Endothelial cell (in vitro differentiated cells): ENCODE measurements around the gene SORCS2. TPM values are rescaled to one million over a fixed set of nuclear protein-coding genes. Genes with fewer than 3 reads are reported as not detected.

Experiments
- DNase-seq: peaks from one replicate; pipeline ENCODE4 v3.0.0; 2021; ENCODE audit warnings: low spot score
- H3K27ac Mint-ChIP-seq: one replicate; pipeline ENCODE4 v1.8.0; 2021; ENCODE audit warnings: mixed read lengths, inconsistent platforms; ENCODE audit not compliant: unreplicated experiment
- H3K27me3 Mint-ChIP-seq: one replicate; pipeline ENCODE4 v1.8.0; 2021; ENCODE audit warnings: mild to moderate bottlenecking, moderate library complexity, mixed read lengths, inconsistent platforms; ENCODE audit not compliant: unreplicated experiment
- H3K36me3 Mint-ChIP-seq: one replicate; pipeline ENCODE4 v1.8.0; 2021; ENCODE audit warnings: mild to moderate bottlenecking, low read depth, mixed read lengths, inconsistent platforms; ENCODE audit not compliant: unreplicated experiment
- H3K4me1 Mint-ChIP-seq: one replicate; pipeline ENCODE4 v1.8.0; 2021; ENCODE audit warnings: mild to moderate bottlenecking, mixed read lengths, inconsistent platforms; ENCODE audit not compliant: unreplicated experiment
- H3K4me3 Mint-ChIP-seq: one replicate; pipeline ENCODE4 v1.8.0; 2021; ENCODE audit warnings: mild to moderate bottlenecking, mixed read lengths, inconsistent platforms; ENCODE audit not compliant: unreplicated experiment
- H3K9me3 Mint-ChIP-seq: one replicate; pipeline ENCODE4 v1.8.0; 2021; ENCODE audit warnings: mixed read lengths, inconsistent platforms; ENCODE audit not compliant: unreplicated experiment
- CTCF ChIP-seq: fragments of 200-600 bp; sonication (generic); IDR thresholded peaks from one replicate; pipeline ENCODE4 v1.5.0; 2021; ENCODE audit warnings: antibody characterized with exemption; ENCODE audit not compliant: unreplicated experiment
- total RNA-seq: library from RNA; stranded (reverse); fragmentation: NEBNext Ultra II Directional; extraction: Animal tissue kit (Norgen Biotek cat#: 25700); gene quantifications from one replicate; pipeline ENCODE4 v1.2.1, GENCODE V29; 2021; ENCODE audit not compliant: unreplicated experiment

The SORCS2 gene
- total RNA-seq, 1 donor from 2014 or later: 1.3 TPM

- H3K27ac Mint-ChIP-seq: no peak overlapping the region
- peaks cover 25% of the 10 kb centered on the region for H3K4me1 Mint-ChIP-seq
- no peak for DNase-seq
- H3K9me3 Mint-ChIP-seq: no peaks in the 10 kb centered on the region
- TF ChIP-seq CTCF: no peak
- no peak overlapping the region for H3K4me3 Mint-ChIP-seq
- peaks cover 1% of the 10 kb centered on the region for H3K27me3 Mint-ChIP-seq
- H3K36me3 Mint-ChIP-seq: no peaks in the 10 kb centered on the region
These were observed 26.1 kb upstream of the SORCS2 start for GRCh38 chr4:7166237-7166636.

- DNase-seq: no peak
- no peak overlapping the region for H3K27ac Mint-ChIP-seq
- H3K36me3 Mint-ChIP-seq: no peaks in the 10 kb centered on the region
- H3K27me3 Mint-ChIP-seq: peaks cover 1% of the 10 kb centered on the region
- H3K4me1 Mint-ChIP-seq: peaks cover 25% of the 10 kb centered on the region
- H3K9me3 Mint-ChIP-seq: no peaks in the 10 kb centered on the region
- H3K4me3 Mint-ChIP-seq: no peak overlapping the region
- no peak for TF ChIP-seq CTCF
These were observed 25.2 kb upstream of the SORCS2 start for GRCh38 chr4:7166981-7167700.

GRCh38 chr4:7167706-7168105, 24.6 kb upstream of the SORCS2 start:
- no peak for DNase-seq
- H3K36me3 Mint-ChIP-seq: no peaks in the 10 kb centered on the region
- no peak for TF ChIP-seq CTCF
- no peak overlapping the region for H3K27ac Mint-ChIP-seq
- H3K9me3 Mint-ChIP-seq: no peaks in the 10 kb centered on the region
- no peak overlapping the region for H3K4me3 Mint-ChIP-seq
- H3K27me3 Mint-ChIP-seq: peaks cover 1% of the 10 kb centered on the region
- peaks cover 25% of the 10 kb centered on the region for H3K4me1 Mint-ChIP-seq

- Mint-ChIP-seq H3K27me3 (peaks cover 1% of the 10 kb centered on the region), H3K36me3 (no peaks in the 10 kb centered on the region), H3K4me1 (peaks cover 25% of the 10 kb centered on the region), H3K27ac (no peak overlapping the region), H3K9me3 (no peaks in the 10 kb centered on the region), H3K4me3 (no peak overlapping the region)
- no peak for TF ChIP-seq CTCF
- no peak for DNase-seq
These were observed 24.2 kb upstream of the SORCS2 start for GRCh38 chr4:7168106-7168505.

- H3K27ac Mint-ChIP-seq: no peak overlapping the region
- no peaks in the 10 kb centered on the region for H3K9me3 Mint-ChIP-seq
- TF ChIP-seq CTCF: no peak
- H3K4me1 Mint-ChIP-seq: peaks cover 21% of the 10 kb centered on the region
- H3K4me3 Mint-ChIP-seq: no peak overlapping the region
- peaks cover 1% of the 10 kb centered on the region for H3K27me3 Mint-ChIP-seq
- H3K36me3 Mint-ChIP-seq: no peaks in the 10 kb centered on the region
- DNase-seq: no peak
These were observed 23.2 kb upstream of the SORCS2 start for GRCh38 chr4:7169134-7169533.
